ENCODE results near the gene CCDC27. TPM values are rescaled to one million over a fixed set of nuclear protein-coding genes. Genes with fewer than 3 reads are reported as not detected.

Gene CCDC27
- total RNA-seq, 1 experiment from 2014 or later, result not detected

GRCh38 chr1:3714814-3715213 lies 37.4 kb upstream of the CCDC27 start:
- ChIA-PET CTCF (interaction anchor here (1.5 kb wide), 1 partner anchor 10 kb away, joined by 4 read pairs; no protein-coding TSS in a partner anchor), POLR2A (no interaction called here), RAD21 (ENCODE audit: low non-redundant PET in 1 of 2, low total read pairs in 2 of 2, uncharacterized antibody in 2 of 2, unreplicated experiment in 2 of 2) (no interaction called here)
- Histone ChIP-seq H3K9me2 (ENCODE audit: insufficient read depth) (no peaks in the 10 kb centered on the region), H3K4me3 (replicated peaks in 1 of 2; ENCODE audit: low read depth in 1 of 2, low read length in 2 of 2) (no peak overlapping the region), H3K27me3 (ENCODE audit: insufficient read depth, low read length) (no peaks in the 10 kb centered on the region), H3K4me2 (ENCODE audit: low read length) (no peak overlapping the region), H3K9me3 (ENCODE audit: control insufficient read depth in 1 of 2, insufficient read depth in 1 of 2, low read depth in 1 of 2, low read length in 2 of 2) (no peaks in the 10 kb centered on the region), H3K36me3 (ENCODE audit: control insufficient read depth in 1 of 2, insufficient read depth in 2 of 2, low read length in 2 of 2) (no peaks in the 10 kb centered on the region), H3K9ac (ENCODE audit: low read length) (no peak overlapping the region), H3K27ac (ENCODE audit: low read depth, low read length) (no peak overlapping the region), H2AFZ (ENCODE audit: low read depth, low read length, poor library complexity, severe bottlenecking) (no peak overlapping the region), H3K79me2 (ENCODE audit: insufficient read depth, low read length) (no peaks in the 10 kb centered on the region), H4K20me1 (ENCODE audit: insufficient read depth) (no peaks in the 10 kb centered on the region), H3K4me1 (ENCODE audit: control insufficient read depth in 1 of 2, insufficient read depth in 2 of 2, low read length in 2 of 2) (no peaks in the 10 kb centered on the region)
- intact Hi-C loops (cut with micrococcal nuclease), result no loop called here
- DNase-seq (ENCODE audit: low read depth, low spot score) (no peak), ATAC-seq (no peak)
- BruUV-seq (replicated peaks), result no TSS peak
- TF ChIP-seq, protein P1, sequence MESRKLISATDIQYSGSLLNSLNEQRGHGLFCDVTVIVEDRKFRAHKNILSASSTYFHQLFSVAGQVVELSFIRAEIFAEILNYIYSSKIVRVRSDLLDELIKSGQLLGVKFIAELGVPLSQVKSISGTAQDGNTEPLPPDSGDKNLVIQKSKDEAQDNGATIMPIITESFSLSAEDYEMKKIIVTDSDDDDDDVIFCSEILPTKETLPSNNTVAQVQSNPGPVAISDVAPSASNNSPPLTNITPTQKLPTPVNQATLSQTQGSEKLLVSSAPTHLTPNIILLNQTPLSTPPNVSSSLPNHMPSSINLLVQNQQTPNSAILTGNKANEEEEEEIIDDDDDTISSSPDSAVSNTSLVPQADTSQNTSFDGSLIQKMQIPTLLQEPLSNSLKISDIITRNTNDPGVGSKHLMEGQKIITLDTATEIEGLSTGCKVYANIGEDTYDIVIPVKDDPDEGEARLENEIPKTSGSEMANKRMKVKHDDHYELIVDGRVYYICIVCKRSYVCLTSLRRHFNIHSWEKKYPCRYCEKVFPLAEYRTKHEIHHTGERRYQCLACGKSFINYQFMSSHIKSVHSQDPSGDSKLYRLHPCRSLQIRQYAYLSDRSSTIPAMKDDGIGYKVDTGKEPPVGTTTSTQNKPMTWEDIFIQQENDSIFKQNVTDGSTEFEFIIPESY (IDR thresholded peaks at IDR 0.05; ENCODE audit: extremely low read depth, insufficient replicate concordance, low read length), result no peak

DNA sequence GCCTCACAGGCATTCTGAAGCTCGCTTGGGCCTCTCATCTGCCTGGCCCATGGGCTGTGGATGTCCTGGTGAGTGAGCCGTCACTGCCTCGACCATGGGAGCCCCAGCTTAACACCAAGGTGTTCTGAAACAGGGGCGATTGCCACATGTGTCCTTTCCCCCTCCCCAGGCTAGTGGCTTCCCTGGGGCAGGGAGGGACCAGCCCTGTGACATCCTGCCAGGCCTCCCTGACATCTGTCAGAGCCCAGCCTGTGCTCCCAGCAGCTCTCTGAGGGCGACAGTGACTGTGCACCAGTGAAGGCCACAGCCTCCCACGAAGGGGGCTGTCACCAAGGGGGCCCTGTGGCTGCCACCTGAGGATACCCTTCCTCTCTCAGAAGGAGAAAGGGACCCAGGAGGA lies 35.9 kb upstream of the CCDC27 start:
- no peaks in the 10 kb centered on the region for H4K20me1 ChIP-seq (ENCODE audit: insufficient read depth)
- no peak overlapping the region for H3K27ac ChIP-seq (ENCODE audit: low read depth, low read length)
- no peaks in the 10 kb centered on the region for H3K9me3 ChIP-seq (ENCODE audit: control insufficient read depth in 1 of 2, insufficient read depth in 1 of 2, low read depth in 1 of 2, low read length in 2 of 2)
- no peak overlapping the region for H2AFZ ChIP-seq (ENCODE audit: low read depth, low read length, poor library complexity, severe bottlenecking)
- CTCF ChIA-PET, result interaction anchor here (1.5 kb wide), 1 partner anchor 8 kb away, joined by 4 read pairs; no protein-coding TSS in a partner anchor
- H3K4me1 ChIP-seq (ENCODE audit: control insufficient read depth in 1 of 2, insufficient read depth in 2 of 2, low read length in 2 of 2), result no peaks in the 10 kb centered on the region
- TF ChIP-seq FOSL1 (IDR thresholded peaks at IDR 0.05; ENCODE audit: low read depth), result no peak
- no peak for TF ChIP-seq EZH2phosphoT487 (IDR thresholded peaks at IDR 0.05; ENCODE audit: borderline replicate concordance)
- no peak for TF ChIP-seq ZFX (IDR thresholded peaks at IDR 0.05)
- TF ChIP-seq ZNF274 (IDR thresholded peaks at IDR 0.05; ENCODE audit: low read depth, low read length), result no peak
- RAD21 ChIA-PET (ENCODE audit: low non-redundant PET in 1 of 2, low total read pairs in 2 of 2, uncharacterized antibody in 2 of 2, unreplicated experiment in 2 of 2), result no interaction called here
- DNase-seq (ENCODE audit: low read depth, low spot score) (no peak), ATAC-seq (no peak)
- no peaks in the 10 kb centered on the region for H3K9me2 ChIP-seq (ENCODE audit: insufficient read depth)
- no peak overlapping the region for H3K4me3 ChIP-seq (replicated peaks in 1 of 2; ENCODE audit: low read depth in 1 of 2, low read length in 2 of 2)
- H3K27me3 ChIP-seq (ENCODE audit: insufficient read depth, low read length), result no peaks in the 10 kb centered on the region
- no peaks in the 10 kb centered on the region for H3K79me2 ChIP-seq (ENCODE audit: insufficient read depth, low read length)
- no peak overlapping the region for H3K4me2 ChIP-seq (ENCODE audit: low read length)
- H3K36me3 ChIP-seq (ENCODE audit: control insufficient read depth in 1 of 2, insufficient read depth in 2 of 2, low read length in 2 of 2), result no peaks in the 10 kb centered on the region
- H3K9ac ChIP-seq (ENCODE audit: low read length), result no peak overlapping the region
- BruUV-seq (replicated peaks), result no TSS peak
- POLR2A ChIA-PET, result no interaction called here
- intact Hi-C loops (cut with micrococcal nuclease), result no loop called here

Data from HCT116 (cell line).